ENCODE results near the gene GINM1. TPM values are rescaled to one million over a fixed set of nuclear protein-coding genes. Genes with fewer than 3 reads are reported as not detected.

GINM1 gene
- total and polyA plus RNA-seq, 9 of the 15 experiments (the other 6 are each of a cell fraction or from before 2014, with no cell fraction given) = 5.0 to 19.3 (median 14.2) TPM

GRCh38 chr6:149545258-149545753, 20.9 kb upstream of the GINM1 start (continued):
- TF ChIP-seq RREB1 (CRISPR knock-in tag; IDR thresholded peaks at IDR 0.05) (no peak), DLX4 (CRISPR knock-in tag; IDR thresholded peaks at IDR 0.05) (no peak), TAF7 (tag; IDR thresholded peaks at IDR 0.05) (no peak), TRIM28 (IDR thresholded peaks at IDR 0.05) (no peak), RBM25 (IDR thresholded peaks at IDR 0.05; ENCODE audit: low read depth, low read length, severe bottlenecking) (no peak), ESRRA (IDR thresholded peaks at IDR 0.05; ENCODE audit: borderline replicate concordance, low read depth) (no peak), ZNF121 (CRISPR knock-in tag; conservative IDR thresholded peaks at IDR 0.05) (no peak), NFXL1 (CRISPR knock-in tag; IDR thresholded peaks at IDR 0.05) (0 out of 2 replicates have a peak, but pooled peaks have one; percentile 60), TOE1 (IDR thresholded peaks at IDR 0.05; ENCODE audit: borderline replicate concordance) (no peak), TOE1 (CRISPR knock-in tag; IDR thresholded peaks at IDR 0.05; ENCODE audit: borderline replicate concordance, low read depth) (no peak), CREM (IDR thresholded peaks at IDR 0.05; ENCODE audit: low read depth) (peak; percentile 6; the same call in 1 of the 2 replicates), LARP7 (IDR thresholded peaks at IDR 0.05) (no peak), OTX1 (CRISPR knock-in tag; IDR thresholded peaks at IDR 0.05) (no peak; the same call in 1 of the 2 replicates), CHD1 (IDR thresholded peaks at IDR 0.05; ENCODE audit: low read length) (peak; percentile 86), BDP1 (IDR thresholded peaks at IDR 0.05; ENCODE audit: insufficient read depth, insufficient read length) (no peak)

Data from K562 (cell line).